Stimulated activated CD8-positive, alpha-beta memory T cell treated with anti-CD3 and anti-CD28 coated beads, Interleukin-7, amount 100 ng/mL, for 48 hours (primary cell): Measurements from ENCODE around the gene CRISP1.
"Not testable (repeated sequence)": the region's sequence is repeated elsewhere in the genome, so short reads cannot be mapped to it uniquely, and the experiment has no call there.

Experiments
- DNase-seq, 2 donors: peaks; one replicate each; pipeline ENCODE4 v3.0.0-alpha.2; 2020; ENCODE audit warnings: low read depth in 1 of 2; ENCODE audit errors: extremely low read depth in 1 of 2

The CRISP1 gene

GRCh38 chr6:49841424-49841823, 24.9 kb downstream of the CRISP1 start:
- no peak for DNase-seq

- DNase-seq = no peak
Measured at GRCh38 chr6:49839957-49840356, 26.4 kb downstream of the CRISP1 start.

GRCh38 chr6:49839162-49839561, 27.2 kb downstream of the CRISP1 start:
- DNase-seq = no peak

- no peak for DNase-seq
Measured at GRCh38 chr6:49835140-49835539, 31.2 kb downstream of the CRISP1 start.

GRCh38 chr6:49833386-49833785, 32.9 kb downstream of the CRISP1 start:
- no peak for DNase-seq

GRCh38 chr6:49826743-49827406, 39.5 kb downstream of the CRISP1 start:
- DNase-seq = no peak

GRCh38 chr6:49815166-49815565, 51.2 kb downstream of the CRISP1 start:
- no peak for DNase-seq

- no peak for DNase-seq
Measured at GRCh38 chr6:49813248-49813647, 53.1 kb downstream of the CRISP1 start.

- DNase-seq = no peak
Measured at GRCh38 chr6:49806145-49806544, 60.2 kb downstream of the CRISP1 start.

GRCh38 chr6:49805246-49805645, 61.1 kb downstream of the CRISP1 start:
- DNase-seq = no peak

GRCh38 chr6:49801525-49801924, 64.8 kb downstream of the CRISP1 start:
- no peak for DNase-seq

GRCh38 chr6:49799090-49799489, 67.2 kb downstream of the CRISP1 start:
- no peak for DNase-seq

GRCh38 chr6:49796842-49797455, 69.4 kb downstream of the CRISP1 start:
- not testable (repeated sequence) for DNase-seq

- no peak for DNase-seq
Measured at GRCh38 chr6:49790341-49790740, 76.0 kb downstream of the CRISP1 start.

- no peak for DNase-seq
Measured at GRCh38 chr6:49787176-49787575, 79.2 kb downstream of the CRISP1 start, which contains the start of gene PGK2. Gene PGK2 (minus strand): TSS chr6:49787285. CDS start chr6:49787187, 98 bp downstream.

- DNase-seq = no peak
Measured at GRCh38 chr6:49784272-49784671, 82.1 kb downstream of the CRISP1 start.
